ENCODE measurements around the gene VILL.

- TF ChIP-seq CTCF (conservative IDR thresholded peaks at IDR 0.05 in 1 of 2, IDR thresholded peaks at IDR 0.05 in 1 of 2; ENCODE audit: extremely low read depth in 1 of 2, insufficient read depth in 1 of 2, low read depth in 1 of 2, low read length in 2 of 2): no peak
- no peak for TF ChIP-seq EZH2 (IDR thresholded peaks at IDR 0.05; ENCODE audit: borderline replicate concordance, low read length)
These were observed 9.9 kb upstream of the VILL start for GRCh38 chr3:37980462-37981347.
